Activated T-cell treated with anti-CD3 and anti-CD28 coated beads, Interleukin-2, amount 50 U/mL, for 24 hours (primary cell): Measurements from ENCODE around the gene SLC6A19.
"Not testable (repeated sequence)": the region's sequence is repeated elsewhere in the genome, so short reads cannot be mapped to it uniquely, and the experiment has no call there.

Source experiments
- DNase-seq: peaks from one replicate; pipeline ENCODE4 v3.0.0-alpha.2; 2020
- H3K27ac Mint-ChIP-seq: 2 replicates; pipeline ENCODE4 v1.8.0; 2020; ENCODE audit warnings: mild to moderate bottlenecking, mixed read lengths
- H3K27me3 Mint-ChIP-seq: 2 replicates; pipeline ENCODE4 v1.8.0; 2020; ENCODE audit warnings: mixed read lengths
- H3K36me3 Mint-ChIP-seq: 2 replicates; pipeline ENCODE4 v1.8.0; 2020; ENCODE audit warnings: low read depth, mixed read lengths
- H3K4me1 Mint-ChIP-seq: 2 replicates; pipeline ENCODE4 v1.8.0; 2020; ENCODE audit warnings: low read depth, mixed read lengths
- H3K4me3 Mint-ChIP-seq: 2 replicates; pipeline ENCODE4 v1.8.0; 2020; ENCODE audit warnings: mild to moderate bottlenecking, moderate library complexity, mixed read lengths
- H3K9me3 Mint-ChIP-seq: 2 replicates; pipeline ENCODE4 v1.8.0; 2020; ENCODE audit warnings: mixed read lengths

SLC6A19 gene

DNA sequence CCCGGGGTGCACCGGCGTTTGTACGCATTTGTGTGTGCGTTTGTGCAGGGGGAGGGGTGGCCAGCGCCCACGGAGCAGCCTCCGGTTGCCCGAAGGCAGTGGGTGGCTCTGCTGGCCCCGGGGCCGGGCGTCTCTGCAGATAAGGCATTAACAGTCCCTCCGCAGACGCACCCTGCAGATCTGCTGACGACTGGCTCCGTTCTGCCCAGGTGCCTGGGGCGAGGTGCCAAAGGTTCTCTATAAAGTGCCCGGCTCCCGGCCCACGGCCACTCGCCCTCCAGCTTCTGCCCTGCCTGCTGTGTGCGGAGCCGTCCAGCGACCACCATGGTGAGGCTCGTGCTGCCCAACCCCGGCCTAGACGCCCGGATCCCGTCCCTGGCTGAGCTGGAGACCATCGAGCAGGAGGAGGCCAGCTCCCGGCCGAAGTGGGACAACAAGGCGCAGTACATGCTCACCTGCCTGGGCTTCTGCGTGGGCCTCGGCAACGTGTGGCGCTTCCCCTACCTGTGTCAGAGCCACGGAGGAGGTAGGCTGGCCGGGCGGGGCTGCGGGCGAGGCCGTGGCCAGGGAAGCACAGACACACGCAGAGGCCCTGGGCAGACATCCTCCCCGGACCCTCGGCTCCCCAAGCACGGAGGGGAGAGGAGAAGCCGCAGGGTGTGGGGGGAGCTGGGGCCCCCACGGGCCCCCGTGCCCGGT lies at the start of gene SLC6A19:
SLC6A19 (plus strand) TSS at position 269 of the 699 bp plus-strand sequence; CDS start at position 325, 56 bp downstream.
- no peak for DNase-seq
- Mint-ChIP-seq H3K27me3 (peaks cover 3% of the 10 kb centered on the region), H3K4me1 (no peaks in the 10 kb centered on the region), H3K27ac (no peak within 1 kb of the TSS), H3K4me3 (no peak within 1 kb of the TSS), H3K36me3 (no peaks in the 10 kb centered on the region), H3K9me3 (no peaks in the 10 kb centered on the region)

DNA sequence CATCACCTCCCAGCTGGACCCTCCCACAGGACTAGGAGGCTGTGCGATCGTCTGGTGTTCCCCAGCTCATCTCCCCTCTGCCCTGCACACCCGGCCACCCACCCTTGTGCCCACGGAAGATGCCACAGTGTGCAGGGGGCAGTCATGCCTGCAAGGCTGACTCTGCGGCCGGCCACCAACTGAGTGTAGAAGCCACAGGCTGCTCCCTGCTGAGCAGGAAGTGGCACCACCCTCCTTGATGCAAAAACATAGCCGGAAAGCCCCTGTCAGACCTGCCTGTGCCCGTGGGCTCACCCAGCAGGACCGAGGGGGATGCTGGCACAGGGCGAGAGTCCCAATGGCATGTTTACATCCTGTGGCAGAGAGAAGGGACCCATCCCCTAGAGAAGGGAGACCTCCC lies 49.2 kb upstream of the SLC6A19 start:
- Mint-ChIP-seq H3K27me3 (peaks cover 41% of the 10 kb centered on the region), H3K4me1 (peaks cover 16% of the 10 kb centered on the region), H3K27ac (no peak overlapping the region), H3K9me3 (peaks cover 1% of the 10 kb centered on the region), H3K36me3 (no peaks in the 10 kb centered on the region), H3K4me3 (no peak overlapping the region)
- no peak for DNase-seq

DNA sequence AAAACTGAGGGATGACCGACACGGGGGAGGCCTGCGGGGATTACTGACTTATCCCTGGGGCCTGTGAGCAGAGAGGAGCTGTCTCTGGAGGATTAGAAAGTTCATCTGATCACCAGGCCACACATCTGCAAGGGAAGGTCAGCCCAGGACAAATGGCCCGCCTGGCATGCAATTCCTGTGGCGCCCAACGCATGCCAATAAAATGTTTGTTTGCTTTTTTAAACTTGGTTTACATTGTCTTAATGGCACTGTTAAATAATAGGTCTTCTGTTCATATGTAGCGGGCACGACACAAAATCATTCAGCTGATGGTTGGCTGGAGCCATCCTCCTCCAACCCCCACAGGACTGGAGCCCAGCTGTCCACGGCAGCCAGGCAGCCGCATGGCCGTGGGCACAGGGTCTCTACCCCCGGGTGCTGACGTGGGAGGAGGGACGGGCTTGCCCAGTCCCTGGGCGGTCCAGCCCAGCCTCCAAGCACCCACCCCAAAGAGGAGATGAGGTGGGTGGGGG lies 48.6 kb upstream of the SLC6A19 start:
- Mint-ChIP-seq H3K9me3 (peaks cover 6% of the 10 kb centered on the region), H3K36me3 (no peaks in the 10 kb centered on the region), H3K27me3 (peaks cover 47% of the 10 kb centered on the region), H3K27ac (no peak overlapping the region), H3K4me3 (no peak overlapping the region), H3K4me1 (peaks cover 16% of the 10 kb centered on the region)
- DNase-seq = no peak

- Mint-ChIP-seq H3K27ac (peak overlapping the region; percentile 14), H3K27me3 (peaks cover 53% of the 10 kb centered on the region), H3K9me3 (peaks cover 6% of the 10 kb centered on the region), H3K4me3 (no peak overlapping the region), H3K4me1 (peaks cover 16% of the 10 kb centered on the region), H3K36me3 (no peaks in the 10 kb centered on the region)
- DNase-seq = no peak
Measured at GRCh38 chr5:1153428-1153827, 48.0 kb upstream of the SLC6A19 start.

DNA sequence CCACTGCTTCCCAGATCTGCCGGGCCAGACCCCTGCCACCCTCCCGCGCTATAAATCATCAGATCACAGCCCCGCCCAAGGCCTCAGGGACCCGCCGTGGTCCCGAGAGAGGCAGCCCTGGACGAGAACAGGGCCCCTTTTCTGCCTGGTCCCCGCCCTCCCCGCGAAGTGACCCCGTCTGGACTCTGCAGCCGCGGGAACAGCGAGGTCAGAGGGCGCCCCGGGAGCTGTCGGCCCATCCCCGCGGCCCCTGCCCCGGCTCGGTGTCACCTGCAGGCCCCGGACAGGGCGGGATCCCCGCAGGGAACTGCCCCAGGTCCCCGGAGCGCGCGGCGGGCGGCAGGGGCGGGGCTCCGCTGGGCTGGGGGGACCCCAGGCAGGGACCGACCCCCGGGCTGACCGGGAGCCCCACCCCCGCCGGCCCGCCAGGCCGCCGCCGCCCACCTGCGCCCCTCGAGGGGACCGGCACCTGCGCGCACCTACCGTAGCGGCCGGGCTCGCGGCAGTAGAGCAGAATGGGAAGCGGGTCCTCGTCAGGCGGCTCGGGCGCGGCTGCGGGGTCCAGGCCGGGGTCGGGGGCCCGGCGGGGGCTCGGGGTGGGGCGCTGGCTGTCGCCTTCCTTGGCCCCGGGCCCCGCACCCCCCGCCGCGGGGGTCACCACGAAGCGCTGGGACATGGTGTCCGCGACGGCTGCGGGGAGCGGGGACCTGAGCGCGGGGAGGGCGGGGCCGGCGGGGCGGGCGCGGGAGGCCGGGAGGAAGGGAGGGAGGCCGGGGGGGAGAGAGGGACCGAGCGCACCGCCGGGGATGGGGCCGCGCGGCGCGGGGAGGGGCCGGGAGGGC lies 46.0 kb upstream of the SLC6A19 start:
- no peak overlapping the region for H3K27ac Mint-ChIP-seq
- H3K36me3 Mint-ChIP-seq = no peaks in the 10 kb centered on the region
- peaks cover 72% of the 10 kb centered on the region for H3K27me3 Mint-ChIP-seq
- no peak for DNase-seq
- peaks cover 6% of the 10 kb centered on the region for H3K9me3 Mint-ChIP-seq
- H3K4me1 Mint-ChIP-seq = peaks cover 16% of the 10 kb centered on the region
- no peak overlapping the region for H3K4me3 Mint-ChIP-seq

DNA sequence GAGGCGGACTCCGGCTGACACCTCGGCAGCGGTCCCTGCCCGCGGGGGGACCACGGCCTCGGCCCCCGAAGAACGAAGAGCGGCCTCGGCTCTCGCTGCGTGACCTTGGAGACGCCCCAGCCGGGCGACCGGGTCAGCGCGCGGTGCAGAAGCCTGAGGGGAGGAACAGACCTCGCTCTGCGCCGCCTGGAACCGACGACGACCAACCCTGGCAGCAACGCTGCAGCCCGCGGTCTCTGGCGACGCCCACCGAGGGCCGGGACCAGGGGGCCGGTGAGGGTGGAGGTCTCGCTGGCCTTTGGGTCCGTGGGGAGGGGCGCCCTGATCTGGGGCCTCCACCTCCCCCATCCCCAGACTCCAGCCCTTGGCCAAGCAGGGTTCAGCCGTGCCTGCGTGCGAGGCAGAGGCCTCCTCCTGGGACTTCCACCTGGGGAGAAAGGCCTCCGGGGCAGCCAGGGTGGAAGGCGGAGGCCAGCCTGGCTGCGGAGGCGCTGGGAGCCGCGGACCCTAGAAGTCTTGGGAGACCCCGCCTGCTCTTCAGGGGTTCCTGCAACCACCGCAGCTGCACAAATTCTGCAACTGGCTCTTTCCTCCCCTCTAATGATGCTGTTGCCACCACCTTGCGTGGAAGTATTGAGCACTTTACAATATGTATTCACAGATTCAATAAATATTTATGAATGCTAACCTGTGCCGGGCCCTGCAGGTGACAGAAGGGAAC lies 45.2 kb upstream of the SLC6A19 start:
- DNase-seq = no peak
- Mint-ChIP-seq H3K4me3 (no peak overlapping the region), H3K4me1 (peaks cover 16% of the 10 kb centered on the region), H3K27me3 (peaks cover 69% of the 10 kb centered on the region), H3K27ac (no peak overlapping the region), H3K36me3 (no peaks in the 10 kb centered on the region), H3K9me3 (peaks cover 6% of the 10 kb centered on the region)

- Mint-ChIP-seq H3K4me1 (peaks cover 16% of the 10 kb centered on the region), H3K27ac (no peak overlapping the region), H3K36me3 (no peaks in the 10 kb centered on the region), H3K4me3 (no peak overlapping the region), H3K9me3 (peaks cover 6% of the 10 kb centered on the region), H3K27me3 (peaks cover 67% of the 10 kb centered on the region)
- no peak for DNase-seq
Measured at GRCh38 chr5:1156754-1157460, 44.5 kb upstream of the SLC6A19 start.

DNA sequence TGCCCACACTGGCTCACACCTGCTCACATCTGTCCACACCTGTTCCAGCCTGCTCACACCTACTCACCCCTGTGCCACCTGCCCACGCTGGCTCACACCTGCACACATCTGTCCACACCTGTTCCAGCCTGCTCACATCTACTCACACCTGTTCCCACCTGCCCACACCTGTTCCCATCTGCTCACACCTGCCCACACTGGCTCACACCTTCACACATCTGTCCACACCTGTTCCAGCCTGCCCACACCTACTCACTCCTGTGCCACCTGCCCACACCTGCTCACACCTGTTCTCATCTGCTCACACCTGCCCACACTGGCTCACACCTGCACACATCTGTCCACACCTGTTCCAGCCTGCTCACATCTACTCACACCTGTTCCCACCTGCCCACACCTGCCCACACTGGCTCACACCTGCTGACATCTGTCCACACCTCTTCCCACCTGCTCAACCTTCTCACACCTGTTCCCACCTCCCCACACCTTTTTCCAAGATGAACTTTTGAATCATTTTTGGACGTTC lies 43.9 kb upstream of the SLC6A19 start:
- H3K4me3 Mint-ChIP-seq = not testable (repeated sequence)
- peaks cover 11% of the 10 kb centered on the region for H3K4me1 Mint-ChIP-seq

GRCh38 chr5:1158647-1159340 lies 42.6 kb upstream of the SLC6A19 start:
- H3K9me3 Mint-ChIP-seq = peaks cover 6% of the 10 kb centered on the region
- no peak overlapping the region for H3K4me3 Mint-ChIP-seq
- H3K27me3 Mint-ChIP-seq = peaks cover 51% of the 10 kb centered on the region
- no peaks in the 10 kb centered on the region for H3K36me3 Mint-ChIP-seq
- no peak overlapping the region for H3K27ac Mint-ChIP-seq
- no peak for DNase-seq
- H3K4me1 Mint-ChIP-seq = peaks cover 6% of the 10 kb centered on the region

More for the DNA sequence above, 43.9 kb upstream of the SLC6A19 start:
- H3K9me3 Mint-ChIP-seq, H3K36me3 Mint-ChIP-seq, DNase-seq, H3K27ac Mint-ChIP-seq: not testable (repeated sequence)
- H3K27me3 Mint-ChIP-seq = peaks cover 61% of the 10 kb centered on the region

- H3K9me3 Mint-ChIP-seq = peaks cover 6% of the 10 kb centered on the region
- H3K4me1 Mint-ChIP-seq = peaks cover 3% of the 10 kb centered on the region
- peaks cover 46% of the 10 kb centered on the region for H3K27me3 Mint-ChIP-seq
- no peaks in the 10 kb centered on the region for H3K36me3 Mint-ChIP-seq
- H3K4me3 Mint-ChIP-seq = no peak overlapping the region
- H3K27ac Mint-ChIP-seq = no peak overlapping the region
- DNase-seq = no peak
Measured at GRCh38 chr5:1159341-1159675, 42.1 kb upstream of the SLC6A19 start.

- Mint-ChIP-seq H3K4me3 (no peak overlapping the region), H3K27ac (no peak overlapping the region), H3K27me3 (peaks cover 48% of the 10 kb centered on the region), H3K4me1 (no peaks in the 10 kb centered on the region), H3K9me3 (peaks cover 6% of the 10 kb centered on the region), H3K36me3 (no peaks in the 10 kb centered on the region)
- DNase-seq = no peak
Measured at GRCh38 chr5:1159774-1160406, 41.5 kb upstream of the SLC6A19 start.

- DNase-seq = no peak
- Mint-ChIP-seq H3K9me3 (peaks cover 6% of the 10 kb centered on the region), H3K27ac (no peak overlapping the region), H3K4me1 (no peaks in the 10 kb centered on the region), H3K4me3 (no peak overlapping the region), H3K36me3 (no peaks in the 10 kb centered on the region), H3K27me3 (peaks cover 45% of the 10 kb centered on the region)
Measured at GRCh38 chr5:1161108-1161832, 40.1 kb upstream of the SLC6A19 start.

DNA sequence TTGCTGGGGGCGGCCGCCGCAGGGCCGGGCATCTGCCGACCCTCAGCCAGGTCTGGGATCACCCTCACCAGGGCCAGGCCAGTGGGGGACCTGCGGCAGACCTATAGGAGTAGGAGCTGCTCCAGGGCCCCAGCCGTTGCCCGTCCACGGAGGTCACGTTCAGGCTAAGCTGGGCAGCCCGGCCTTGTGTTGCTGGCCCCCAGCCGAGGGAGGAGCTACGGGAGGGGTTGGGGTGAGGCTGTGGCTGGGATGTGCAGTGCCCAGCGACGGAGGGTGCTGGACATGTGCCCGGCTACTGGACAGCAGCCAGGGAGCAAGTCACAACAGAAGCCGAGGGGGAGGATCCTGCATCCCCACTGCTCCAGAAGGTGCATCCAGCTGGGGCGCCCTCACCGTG lies 39.6 kb upstream of the SLC6A19 start:
- peaks cover 44% of the 10 kb centered on the region for H3K27me3 Mint-ChIP-seq
- H3K4me3 Mint-ChIP-seq = no peak overlapping the region
- DNase-seq = no peak
- H3K27ac Mint-ChIP-seq = no peak overlapping the region
- no peaks in the 10 kb centered on the region for H3K4me1 Mint-ChIP-seq
- no peaks in the 10 kb centered on the region for H3K36me3 Mint-ChIP-seq
- peaks cover 6% of the 10 kb centered on the region for H3K9me3 Mint-ChIP-seq
